Keratinocyte (primary cell): ENCODE results near the gene SYTL2.

ENCODE experiments used
- CTCF ChIP-seq, 3 experiments: IDR thresholded peaks in 1 of 3; conservative IDR thresholded peaks in 1 of 3; optimal IDR thresholded peaks in 1 of 3; 2 replicates in 2 of 3; 3 replicates in 1 of 3; pipeline versions ENCODE3 to v1.5.1; 2011; ENCODE audit warnings: low read length in 3 of 3, mild to moderate bottlenecking in 3 of 3, moderate library complexity in 2 of 3, control low read depth in 1 of 3, inconsistent platforms in 1 of 3; ENCODE audit not compliant: insufficient read depth in 2 of 3; ENCODE audit errors: extremely low read depth in 1 of 3
- EZH2 ChIP-seq: IDR thresholded peaks from one replicate; pipeline ENCODE4 v1.6.1; 2012; ENCODE audit warnings: inconsistent platforms, mild to moderate bottlenecking, low read length, moderate library complexity

GRCh38 chr11:85809863-85810262 lies 1.1 kb downstream of the SYTL2 start:
- TF ChIP-seq CTCF (optimal IDR thresholded peaks at IDR 0.05 in 1 of 3, IDR thresholded peaks at IDR 0.05 in 1 of 3, conservative IDR thresholded peaks at IDR 0.05 in 1 of 3; ENCODE audit: extremely low read depth in 1 of 3, insufficient read depth in 2 of 3, low read length in 3 of 3), result peak in 1 of 3 experiments; percentile 31
- no peak for TF ChIP-seq EZH2
